Small intestine (tissue), 7 donors: Measurements from ENCODE around the gene PDE6A. TPM values are rescaled to one million over a fixed set of nuclear protein-coding genes. Genes with fewer than 3 reads are reported as not detected.
"Not testable (repeated sequence)": the region's sequence is repeated elsewhere in the genome, so short reads cannot be mapped to it uniquely, and the experiment has no call there.

Experiments
- DNase-seq, 2 donors: peaks; one replicate each; pipeline versions ENCODE4 v3.0.0 to v3.0.0-alpha.2; 2013
- FAIRE-seq: peaks from 2 replicates; lab custom pipeline; 2012; peaks lifted over from hg19 to GRCh38; lab: Jason Lieb, UNC
- H3K27ac ChIP-seq, 3 donors: one replicate each; pipeline ENCODE4 v1.5.1; 2013; ENCODE audit warnings: low read length in 2 of 3, mild to moderate bottlenecking in 2 of 3, control low read depth in 1 of 3, inconsistent platforms in 1 of 3, low read depth in 1 of 3, moderate library complexity in 1 of 3
- H3K27me3 ChIP-seq, 3 donors: one replicate each; pipeline ENCODE4 v1.6.1; 2013; ENCODE audit warnings: low read length in 3 of 3, inconsistent platforms in 1 of 3; ENCODE audit not compliant: control insufficient read depth in 3 of 3, insufficient read depth in 3 of 3
- H3K36me3 ChIP-seq, 3 donors: one replicate each; pipeline ENCODE4 v1.6.1; 2013; ENCODE audit warnings: low read length in 3 of 3, inconsistent platforms in 1 of 3, low read depth in 1 of 3, mild to moderate bottlenecking in 1 of 3, moderate library complexity in 1 of 3; ENCODE audit not compliant: control insufficient read depth in 3 of 3, insufficient read depth in 2 of 3
- H3K4me1 ChIP-seq, 3 donors: one replicate each; pipeline ENCODE4 v1.6.1; 2013; ENCODE audit warnings: low read length in 2 of 3, inconsistent platforms in 1 of 3, low read depth in 1 of 3, mild to moderate bottlenecking in 1 of 3, moderate library complexity in 1 of 3; ENCODE audit not compliant: control insufficient read depth in 3 of 3, insufficient read depth in 2 of 3
- H3K4me3 ChIP-seq, 3 donors: one replicate each; pipeline ENCODE4 v1.5.1; 2013; ENCODE audit warnings: low read length in 3 of 3, control low read depth in 1 of 3, inconsistent platforms in 1 of 3, low read depth in 1 of 3, mild to moderate bottlenecking in 1 of 3, moderate library complexity in 1 of 3
- H3K9me3 ChIP-seq, 2 donors: one replicate each; pipeline ENCODE4 v1.6.1; 2013; ENCODE audit warnings: low read depth in 1 of 2, low read length in 1 of 2; ENCODE audit not compliant: control insufficient read depth in 2 of 2, insufficient read depth in 1 of 2
- WGBS, 3 donors: extraction: QIAGEN DNeasy Blood & Tissue Kit; methylation state at CpG; one replicate each; pipeline ENCODE4 v1.1.7; 2013; 5-methylcytosine and 5-hydroxymethylcytosine counted together
- polyA plus RNA-seq, 4 donors: library from polyadenylated mRNA; stranded (reverse) in 3 of 4; unstranded in 1 of 4; fragments of 200-250 nt in 3 of 4; fragments of 120-200 nt in 1 of 4; gene quantifications; one replicate each; pipeline versions ENCODE4 v1.2.1 to v1.2.3, GENCODE V29; 2013
- donor health status: healthy with polysubstance abuse.
- donor health status: control.
- donor health status: control.
- donor health status: Bipolar disorder and iron deficiency.
- donor health status: healthy.

PDE6A gene
- polyA plus RNA-seq, 4 donors: 0.03 to 1.3 TPM; not detected in 2

GRCh38 chr5:149870232-149870631, 74.4 kb downstream of the PDE6A start:
- 60 to 79% (median 76%) methylated on average over 1 of the region's 1 CpG for whole genome bisulfite sequencing, 3 donors
- Histone ChIP-seq H3K27ac (peak overlapping the region; percentile 11 to 77 (median 58)), H3K27me3 (no peaks in the 10 kb centered on the region), H3K9me3 (peaks cover 0 to 7% of the 10 kb centered on the region in 2 donors), H3K4me3 (no peak overlapping the region), H3K36me3 (no peaks in the 10 kb centered on the region), H3K4me1 (peaks cover 0 to 42% (median 0%) of the 10 kb centered on the region in 3 donors)
- no peak for FAIRE-seq
- DNase-seq: no peak

- DNase-seq: peak; percentile 57 to 93
- Histone ChIP-seq H3K9me3 (peaks cover 0 to 7% of the 10 kb centered on the region in 2 donors), H3K4me1 (peaks cover 0 to 42% (median 0%) of the 10 kb centered on the region in 3 donors), H3K36me3 (no peaks in the 10 kb centered on the region), H3K27ac (peak overlapping the region; percentile 11 to 77 (median 58)), H3K4me3 (no peak overlapping the region), H3K27me3 (no peaks in the 10 kb centered on the region)
- no peak for FAIRE-seq
- 15 to 53% (median 38%) methylated on average over 5 of the region's 5 CpGs for WGBS, 3 donors
These were observed 75.2 kb downstream of the PDE6A start for GRCh38 chr5:149869411-149869821.

DNA sequence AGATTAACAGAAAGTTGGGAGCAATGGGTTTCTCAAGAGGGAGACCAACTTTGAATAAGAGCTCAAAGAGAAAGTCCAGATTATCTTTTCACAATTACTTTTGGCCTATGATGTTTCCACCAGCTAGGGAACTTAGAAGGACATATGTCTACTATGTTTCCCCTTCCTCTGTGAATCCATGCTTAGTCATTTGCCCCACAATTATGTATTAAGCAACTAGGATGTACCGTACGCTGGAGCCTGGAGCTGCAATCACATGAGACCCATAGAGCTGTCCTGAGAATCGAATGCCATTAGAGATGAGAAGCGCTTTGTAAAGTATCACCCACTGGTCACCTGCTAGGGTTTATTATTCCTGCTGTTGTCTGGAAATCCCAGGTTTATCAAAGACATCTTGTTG, 78.8 kb downstream of the PDE6A start:
- Histone ChIP-seq H3K27ac (no peak overlapping the region), H3K4me1 (peaks cover 0 to 18% (median 0%) of the 10 kb centered on the region in 3 donors), H3K4me3 (no peak overlapping the region), H3K36me3 (peaks cover 0 to 4% (median 0%) of the 10 kb centered on the region in 3 donors), H3K9me3 (peaks cover 0 to 7% of the 10 kb centered on the region in 2 donors), H3K27me3 (no peaks in the 10 kb centered on the region)
- WGBS, 3 donors: 95 to 96% (median 95%) methylated on average over 4 of the region's 4 CpGs
- DNase-seq: no peak
- no peak for FAIRE-seq

- no peaks in the 10 kb centered on the region for H3K27me3 ChIP-seq
- no peak overlapping the region for H3K4me3 ChIP-seq
- H3K4me1 ChIP-seq: peaks cover 0 to under 1% (median 0%) of the 10 kb centered on the region in 3 donors
- no peak for FAIRE-seq
- H3K36me3 ChIP-seq: peaks cover 0 to 4% (median 0%) of the 10 kb centered on the region in 3 donors
- no peak overlapping the region for H3K27ac ChIP-seq
- 86 to 96% (median 89%) methylated on average over 3 of the region's 3 CpGs for WGBS, 3 donors
- DNase-seq: no peak
- H3K9me3 ChIP-seq: peaks cover 0 to 7% of the 10 kb centered on the region in 2 donors
These were observed 80.8 kb downstream of the PDE6A start for GRCh38 chr5:149863830-149864229.

GRCh38 chr5:149863176-149863575, 81.4 kb downstream of the PDE6A start:
- FAIRE-seq: no peak
- H3K9me3 ChIP-seq: peaks cover 0 to 7% of the 10 kb centered on the region in 2 donors
- no peak for DNase-seq
- peaks cover 0 to 4% (median 0%) of the 10 kb centered on the region in 3 donors for H3K36me3 ChIP-seq
- no peak overlapping the region for H3K4me3 ChIP-seq
- 90 to 94% (median 93%) methylated on average over 13 of the region's 13 CpGs for WGBS, 3 donors
- no peaks in the 10 kb centered on the region for H3K27me3 ChIP-seq
- no peaks in the 10 kb centered on the region for H3K4me1 ChIP-seq
- H3K27ac ChIP-seq: no peak overlapping the region

DNA sequence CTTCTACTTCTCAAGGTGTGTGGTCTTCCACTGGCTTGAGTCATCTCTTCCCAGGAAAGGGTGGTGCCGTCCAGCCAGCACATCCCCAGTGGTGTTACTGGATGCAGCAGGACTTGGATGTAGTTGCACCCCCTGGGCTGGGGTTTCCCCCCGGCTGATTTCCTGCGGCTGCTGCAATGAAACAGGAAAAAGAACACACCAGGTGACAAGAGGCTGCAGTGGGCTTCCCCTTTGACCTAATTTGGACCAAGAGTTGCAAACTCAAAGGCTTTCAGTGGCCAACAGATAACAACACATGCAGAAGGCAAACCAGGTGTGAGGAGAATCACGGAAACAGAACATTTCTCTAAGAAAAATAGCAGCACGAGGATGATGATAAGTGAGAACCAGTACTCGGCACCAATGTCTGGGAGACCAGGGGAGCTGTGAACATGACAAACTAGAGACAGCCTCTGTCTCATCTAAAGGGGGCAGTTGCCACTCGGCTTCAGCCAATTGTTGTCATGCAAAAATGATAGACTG, 83.7 kb downstream of the PDE6A start:
- Histone ChIP-seq H3K36me3 (peaks cover 0 to 11% (median 0%) of the 10 kb centered on the region in 3 donors), H3K9me3 (no peaks in the 10 kb centered on the region), H3K4me1 (peaks cover 0 to 5% (median 0%) of the 10 kb centered on the region in 3 donors), H3K27me3 (no peaks in the 10 kb centered on the region), H3K27ac (no peak overlapping the region), H3K4me3 (no peak overlapping the region)
- FAIRE-seq: no peak
- DNase-seq: no peak
- 65 to 86% (median 83%) methylated on average over 7 of the region's 7 CpGs for WGBS, 3 donors

DNA sequence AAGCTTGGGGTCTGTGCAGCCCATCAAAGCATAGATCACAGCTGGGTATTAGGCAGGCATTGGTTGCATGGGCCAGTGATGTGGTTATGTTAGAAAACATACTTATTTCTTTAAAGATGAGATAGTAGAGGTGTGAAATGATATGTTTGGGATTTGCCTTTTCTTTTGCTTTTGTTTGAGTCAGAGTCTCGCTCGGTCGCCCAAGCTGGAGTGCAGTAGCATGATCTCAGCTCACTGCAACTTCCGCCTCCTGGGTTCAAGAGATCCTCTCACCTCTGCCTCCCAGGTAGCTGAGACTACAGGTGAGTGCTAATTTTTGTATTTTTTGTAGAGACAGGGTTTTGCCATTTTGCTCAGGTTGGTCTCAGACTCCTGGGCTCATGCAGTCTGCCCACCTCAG, 84.8 kb downstream of the PDE6A start:
- 92 to 98% (median 95%) methylated on average over 4 of the region's 4 CpGs for WGBS, 3 donors
- FAIRE-seq (no peak), DNase-seq (no peak)
- Histone ChIP-seq H3K27ac (no peak overlapping the region), H3K4me1 (peaks cover 0 to 5% (median 0%) of the 10 kb centered on the region in 3 donors), H3K36me3 (peaks cover 0 to 11% (median 0%) of the 10 kb centered on the region in 3 donors), H3K27me3 (no peaks in the 10 kb centered on the region), H3K9me3 (no peaks in the 10 kb centered on the region), H3K4me3 (no peak overlapping the region)

DNA sequence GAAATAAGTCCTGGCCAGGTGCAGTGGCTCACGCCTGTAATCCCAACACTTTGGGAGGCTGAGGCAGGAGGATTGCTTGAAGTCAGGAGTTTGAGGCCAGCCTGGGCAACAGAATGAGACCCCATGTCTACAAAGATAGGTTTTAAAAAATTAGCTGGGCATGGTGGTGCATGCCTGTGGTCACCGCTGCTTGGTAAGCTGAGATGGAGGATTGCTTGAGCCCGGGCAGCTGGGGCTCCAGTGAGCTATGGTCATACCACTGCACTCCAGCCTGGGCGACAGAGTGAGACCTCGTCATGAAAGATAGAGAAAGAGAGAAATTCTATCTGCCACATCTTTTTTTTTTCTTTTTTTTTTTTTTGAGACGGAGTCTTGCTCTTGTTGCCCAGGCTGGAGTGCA, 86.1 kb downstream of the PDE6A start:
- H3K36me3 ChIP-seq: peaks cover 0 to 11% (median 0%) of the 10 kb centered on the region in 3 donors
- not testable (repeated sequence) for H3K9me3 ChIP-seq, H3K27ac ChIP-seq, H3K27me3 ChIP-seq, DNase-seq, H3K4me3 ChIP-seq, FAIRE-seq, H3K4me1 ChIP-seq
- 89 to 95% (median 92%) methylated on average over 5 of the region's 6 CpGs for WGBS, 3 donors
